ENCODE measurements around the gene TGFBR3.

- no peak for TF ChIP-seq CTCF (IDR thresholded peaks at IDR 0.05 in 4 of 5, conservative IDR thresholded peaks at IDR 0.05 in 1 of 5)
- no peak for TF ChIP-seq POLR2A (IDR thresholded peaks at IDR 0.05)
These were observed 182.9 kb downstream of the TGFBR3 start for GRCh38 chr1:91703095-91703494.

Data from gastrocnemius medialis (tissue), 4 donors.